ENCODE data around the gene UTP3. TPM values are rescaled to one million over a fixed set of nuclear protein-coding genes. Genes with fewer than 3 reads are reported as not detected.

The UTP3 gene
- total and polyA plus RNA-seq, 9 donors: 10.3 to 25.0 (median 21.5) TPM

GRCh38 chr4:70704931-70705182 lies 16.5 kb downstream of the UTP3 start:
- Histone ChIP-seq H3K4me1 (ENCODE audit: insufficient read depth) (peaks cover 2% of the 10 kb centered on the region), H3K9me3 (no peaks in the 10 kb centered on the region), H3K36me3 (no peaks in the 10 kb centered on the region), H3K27ac (peak overlapping the region; percentile 84 to 93), H3K4me3 (peak overlapping the region; percentile 95), H3K27me3 (no peaks in the 10 kb centered on the region)
- DNase-seq: no peak
- intact Hi-C loops (cut with DNase I): loop anchor here in 1 of 4 donors (10.0 kb wide), 1 partner anchor 70 kb away; no protein-coding TSS in a partner anchor
- 0% methylated on average over 2 to 39 of the region's 39 CpGs for WGBS, 3 donors
- TF ChIP-seq EP300 (IDR thresholded peaks at IDR 0.05) (no peak), POLR2A (IDR thresholded peaks at IDR 0.05) (no peak), CTCF (IDR thresholded peaks at IDR 0.05) (no peak)

- peak; percentile 66 to 81 (median 80) for DNase-seq
- 1% methylated on average over 54 to 86 of the region's 86 CpGs for WGBS, 3 donors
- intact Hi-C loops (cut with DNase I): loop anchor here in 1 of 4 donors (10.0 kb wide), 1 partner anchor 69 kb away; no protein-coding TSS in a partner anchor
Observed at GRCh38 chr4:70705183-70706043, 17.1 kb downstream of the UTP3 start.

GRCh38 chr4:70706044-70706461 lies 17.7 kb downstream of the UTP3 start:
- Histone ChIP-seq H3K27me3 (no peaks in the 10 kb centered on the region), H3K27ac (peak overlapping the region in 1 of 2 donors; percentile 93), H3K9me3 (no peaks in the 10 kb centered on the region), H3K36me3 (no peaks in the 10 kb centered on the region), H3K4me3 (peak overlapping the region; percentile 95), H3K4me1 (ENCODE audit: insufficient read depth) (peaks cover 2% of the 10 kb centered on the region)
- intact Hi-C loops (cut with DNase I): loop anchor here in 1 of 4 donors (10.0 kb wide), 1 partner anchor 69 kb away; no protein-coding TSS in a partner anchor
- no peak for TF ChIP-seq EP300 (IDR thresholded peaks at IDR 0.05)
- WGBS, 3 donors: 9 to 13% (median 12%) methylated on average over 7 of the region's 7 CpGs
- no peak for DNase-seq

More at GRCh38 chr4:70705183-70706043, 17.1 kb downstream of the UTP3 start:
- Histone ChIP-seq H3K36me3 (no peaks in the 10 kb centered on the region), H3K27me3 (no peaks in the 10 kb centered on the region), H3K9me3 (no peaks in the 10 kb centered on the region), H3K4me3 (peak overlapping the region; percentile 95), H3K4me1 (ENCODE audit: insufficient read depth) (peaks cover 2% of the 10 kb centered on the region), H3K27ac (peak overlapping the region; percentile 84 to 93)
- peak; percentile 36 for TF ChIP-seq POLR2A (IDR thresholded peaks at IDR 0.05)
- TF ChIP-seq CTCF (IDR thresholded peaks at IDR 0.05): peak in 1 of 3 donors; percentile 12
- no peak for TF ChIP-seq EP300 (IDR thresholded peaks at IDR 0.05)

GRCh38 chr4:70706516-70706915 lies 18.2 kb downstream of the UTP3 start:
- no peaks in the 10 kb centered on the region for H3K27me3 ChIP-seq
- H3K27ac ChIP-seq: peak overlapping the region in 1 of 2 donors; percentile 93
- H3K36me3 ChIP-seq: no peaks in the 10 kb centered on the region
- H3K4me1 ChIP-seq (ENCODE audit: insufficient read depth): peaks cover 2% of the 10 kb centered on the region
- DNase-seq: no peak
- H3K4me3 ChIP-seq: peak overlapping the region; percentile 95
- 78 to 90% (median 90%) methylated on average over 1 of the region's 1 CpG for WGBS, 3 donors
- no peaks in the 10 kb centered on the region for H3K9me3 ChIP-seq
- intact Hi-C loops (cut with DNase I): loop anchor here in 1 of 4 donors (10.0 kb wide), 1 partner anchor 68 kb away; no protein-coding TSS in a partner anchor
- no peak for TF ChIP-seq CTCF (IDR thresholded peaks at IDR 0.05)

Measured in ovary (tissue), 9 donors.